Raji (cell line): ENCODE results near the gene STK10.

ENCODE experiments used
- POLR2A ChIP-seq: IDR thresholded peaks from 2 replicates; pipeline ENCODE4 v1.6.1; 2011; ENCODE audit warnings: low read depth, low read length, control low read depth; ENCODE audit not compliant: insufficient read depth

The STK10 gene

DNA sequence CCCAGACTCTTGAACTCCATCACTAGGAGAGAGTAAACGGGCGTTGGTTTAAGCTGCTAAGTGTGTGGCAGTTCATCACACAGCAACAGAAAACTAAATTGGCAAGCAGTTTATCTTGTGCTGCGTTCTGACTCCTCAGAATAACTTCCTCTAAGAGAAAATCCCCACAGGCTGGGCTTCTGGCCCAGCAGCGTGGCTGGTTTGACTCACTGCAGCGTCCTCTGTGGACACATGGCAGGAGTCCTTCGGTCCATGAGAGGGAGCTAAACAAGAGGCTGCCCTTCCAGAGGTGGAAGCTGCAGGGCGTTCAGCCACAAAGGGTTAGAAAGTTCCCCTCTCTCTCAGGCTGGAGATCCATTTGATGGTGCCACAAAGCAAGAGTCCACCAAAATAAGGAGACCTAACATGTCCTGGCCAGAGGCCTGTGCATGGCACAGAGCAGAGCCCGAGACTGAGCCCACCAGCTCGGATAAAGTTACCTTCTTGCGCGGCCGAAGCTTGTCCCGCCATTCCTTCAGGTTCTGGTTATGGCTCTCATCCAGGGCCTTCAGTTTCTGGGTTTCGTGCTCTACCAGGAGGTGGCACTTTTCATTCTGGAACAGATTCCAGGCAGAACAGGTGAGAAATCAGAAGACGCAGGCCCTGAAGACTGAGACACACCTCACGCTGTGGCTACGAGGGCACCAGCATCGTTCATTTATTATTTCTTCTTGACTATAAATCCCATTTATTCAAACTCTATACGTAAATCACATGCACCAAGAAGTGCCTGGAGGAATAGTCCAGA is 135.4 kb downstream of the STK10 start:
- no peak for TF ChIP-seq POLR2A

DNA sequence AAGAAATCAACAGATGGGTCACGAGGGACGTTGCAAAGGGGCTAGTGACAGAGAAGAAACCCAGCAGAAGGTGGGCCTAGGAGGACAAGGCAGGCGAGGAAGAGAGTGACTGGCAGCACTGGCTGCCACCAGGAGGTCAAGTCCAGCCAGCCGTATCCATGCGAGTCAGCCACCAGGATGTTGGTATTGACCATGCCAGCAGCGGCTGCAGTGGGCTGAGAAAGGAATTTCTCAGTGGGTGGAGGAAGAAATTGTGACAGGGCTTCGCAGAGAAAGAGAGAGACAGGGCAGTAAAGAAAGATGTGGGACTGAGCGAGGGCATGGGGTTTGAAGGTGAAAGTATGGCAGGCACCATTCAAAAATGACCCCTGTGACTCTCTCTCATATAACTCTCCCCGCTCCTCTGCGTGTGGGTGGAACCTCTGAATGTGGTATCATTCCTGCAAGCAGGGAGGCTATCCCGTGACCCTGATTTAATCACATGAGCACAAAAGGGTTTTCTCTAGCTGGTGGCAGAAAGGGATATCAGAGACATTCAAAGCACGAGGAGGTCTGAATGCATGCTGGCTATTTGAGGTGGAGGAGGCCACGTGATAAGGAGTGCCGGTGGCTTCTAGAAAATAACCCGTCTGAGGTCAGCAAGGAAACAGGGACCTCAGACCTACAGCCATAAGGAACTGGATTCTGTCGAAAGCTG is 136.2 kb downstream of the STK10 start:
- no peak for TF ChIP-seq POLR2A

- TF ChIP-seq POLR2A = no peak
Observed at GRCh38 chr5:172050080-172050479, 137.9 kb downstream of the STK10 start.

- TF ChIP-seq POLR2A = no peak
Observed at GRCh38 chr5:172049226-172049796, 138.7 kb downstream of the STK10 start.

DNA sequence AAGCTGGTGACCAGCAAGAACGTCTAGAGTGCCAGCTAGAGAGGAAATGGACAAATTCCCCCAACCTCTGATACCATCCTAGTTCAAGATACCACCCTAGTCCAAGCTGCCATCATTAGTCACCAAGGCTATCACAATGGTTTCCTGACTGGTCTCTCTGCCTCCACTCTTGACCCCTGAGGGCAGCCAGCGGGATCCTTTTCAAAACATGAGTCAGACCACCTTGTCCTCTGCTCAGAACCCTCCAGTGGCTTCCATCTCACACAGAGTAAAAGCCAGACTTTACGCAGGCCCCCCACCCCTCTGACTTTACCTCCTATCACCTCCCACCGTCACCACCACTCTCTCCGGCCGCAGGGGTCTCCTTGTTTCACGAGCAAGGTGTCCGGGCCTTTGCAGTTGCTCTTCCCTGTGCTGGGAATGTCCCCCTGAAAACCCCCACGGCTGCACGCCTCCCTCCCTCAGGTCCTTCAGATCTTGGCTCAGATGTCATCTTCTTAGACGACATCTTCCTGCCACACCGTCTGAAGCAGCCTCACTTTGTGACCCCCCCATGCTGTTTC is 139.4 kb downstream of the STK10 start:
- no peak for TF ChIP-seq POLR2A

GRCh38 chr5:172048170-172048422 is 139.9 kb downstream of the STK10 start:
- no peak for TF ChIP-seq POLR2A

DNA sequence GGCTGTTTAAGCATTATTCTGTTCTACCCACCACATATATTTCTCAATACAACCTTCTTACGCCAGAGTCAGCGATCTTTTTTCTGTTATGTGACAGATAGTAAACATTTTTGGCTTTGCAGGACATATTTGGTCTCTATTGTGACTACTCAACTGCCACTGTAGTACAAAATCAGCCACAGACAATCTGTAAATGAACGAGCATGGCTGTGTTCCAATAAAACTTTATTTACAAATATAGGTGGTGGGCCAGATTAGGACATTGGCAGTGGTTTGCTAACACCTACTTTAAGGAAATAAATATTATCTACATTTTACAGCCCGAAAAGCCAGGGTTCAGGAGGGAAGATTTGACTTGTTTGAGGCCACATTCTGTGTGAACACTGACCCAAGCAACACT is 141.4 kb downstream of the STK10 start:
- TF ChIP-seq POLR2A = no peak

- TF ChIP-seq POLR2A = no peak
Observed at GRCh38 chr5:172045315-172045632, 142.8 kb downstream of the STK10 start.

DNA sequence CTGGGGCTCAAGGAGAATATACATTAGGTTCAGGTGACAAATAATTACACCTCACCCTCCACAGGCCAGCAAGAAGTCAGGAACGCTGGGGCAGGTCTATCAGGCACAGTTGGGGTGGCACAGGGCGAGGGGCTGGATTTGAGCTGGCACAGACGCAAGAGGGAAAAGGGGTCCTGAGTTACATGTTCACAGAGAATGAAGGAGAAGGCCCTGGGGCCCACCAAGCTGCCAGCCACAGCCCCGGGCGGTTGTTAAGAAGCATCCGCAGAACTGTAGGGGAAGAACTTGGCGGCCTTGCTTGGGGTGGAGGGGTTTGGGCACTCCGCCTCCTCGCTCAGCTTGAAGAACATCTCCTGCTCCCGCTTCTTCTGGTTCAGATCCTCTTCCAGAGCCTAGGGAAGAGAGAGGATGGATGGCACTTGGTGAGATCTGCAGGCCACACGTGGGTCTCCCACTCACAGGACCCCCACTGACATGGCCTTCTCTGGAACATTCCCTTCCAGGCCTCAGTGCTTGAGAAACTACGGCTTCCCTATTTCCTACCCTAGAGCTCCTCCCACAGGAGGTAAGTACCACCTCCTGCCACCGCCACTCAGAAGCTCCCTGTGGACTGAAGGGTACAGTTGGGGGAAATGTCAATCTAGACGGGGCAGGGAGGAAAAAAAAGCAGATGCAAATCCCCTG is 143.3 kb downstream of the STK10 start:
- no peak for TF ChIP-seq POLR2A

DNA sequence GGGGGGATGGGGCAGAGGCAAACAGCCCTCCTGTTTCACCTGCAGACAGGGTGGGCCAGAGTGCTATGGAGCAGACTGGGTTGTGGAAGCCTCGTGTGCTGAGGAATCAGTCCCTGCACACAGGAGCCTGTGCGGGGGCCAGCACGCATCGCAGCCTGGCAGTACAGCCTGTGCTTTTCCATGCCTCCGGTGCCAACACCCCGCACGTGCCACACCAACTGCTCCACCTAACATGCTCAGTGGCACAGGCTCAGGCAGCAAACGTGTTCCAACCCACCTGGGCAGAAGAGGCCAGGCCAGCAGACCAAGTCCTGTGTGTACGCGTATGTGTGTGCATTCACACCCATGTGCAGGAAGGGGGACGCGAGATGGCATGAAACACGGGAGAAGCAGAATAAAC is 144.2 kb downstream of the STK10 start:
- no peak for TF ChIP-seq POLR2A

DNA sequence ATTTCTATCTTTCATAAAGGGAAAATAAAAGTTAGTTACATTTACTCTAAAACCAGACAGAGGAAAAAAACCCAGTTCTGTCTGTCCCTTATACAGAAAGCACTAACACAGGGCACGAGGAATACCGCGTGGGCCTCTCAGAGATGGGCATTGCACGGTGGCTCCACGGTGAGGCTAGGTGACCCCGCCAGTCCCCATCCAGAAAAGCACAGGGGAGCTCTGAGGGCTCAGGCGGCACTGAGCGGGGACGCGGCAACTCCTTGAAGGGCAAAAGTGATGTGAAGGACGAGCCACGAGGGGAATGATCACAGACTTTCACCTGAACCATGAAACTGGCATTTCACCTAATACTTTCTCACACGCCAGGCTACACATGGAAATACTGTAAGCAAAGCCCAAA is 145.8 kb downstream of the STK10 start:
- TF ChIP-seq POLR2A = no peak

GRCh38 chr5:172038167-172038566 is 149.9 kb downstream of the STK10 start:
- no peak for TF ChIP-seq POLR2A

GRCh38 chr5:172035049-172035448 is 153.0 kb downstream of the STK10 start:
- TF ChIP-seq POLR2A = no peak

DNA sequence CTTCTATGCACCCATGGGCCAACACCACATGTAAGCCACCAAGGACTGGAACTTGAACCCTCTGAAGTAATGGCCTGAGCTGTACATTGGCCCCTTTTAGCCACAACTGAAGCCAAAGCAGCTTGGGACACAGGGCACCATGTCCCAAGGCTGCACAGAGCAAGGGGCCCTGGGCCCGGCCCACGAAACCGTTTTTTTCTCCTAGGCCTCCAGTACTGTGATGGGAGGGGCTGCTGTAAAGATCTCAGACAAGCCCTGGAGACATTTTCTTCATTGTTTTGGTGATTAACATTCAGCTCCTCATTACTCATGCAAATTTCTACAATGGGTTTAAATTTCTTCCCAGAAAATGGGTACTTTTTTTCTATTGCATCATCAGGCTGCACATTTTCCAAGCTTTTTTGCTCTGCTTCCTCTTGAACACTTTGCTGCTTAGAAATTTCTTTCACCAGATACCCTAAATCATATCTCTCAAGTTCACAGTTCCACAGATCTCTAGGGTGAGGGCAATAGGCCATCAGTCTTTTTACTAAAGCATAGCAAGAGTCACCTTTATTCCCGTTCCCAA is 156.0 kb downstream of the STK10 start:
- TF ChIP-seq POLR2A = no peak

- TF ChIP-seq POLR2A = no peak
Observed at GRCh38 chr5:172029876-172030275, 158.1 kb downstream of the STK10 start.
